CD4-positive, alpha-beta T cell (primary cell): ENCODE data around the gene GSAP. TPM values are rescaled to one million over a fixed set of nuclear protein-coding genes. Genes with fewer than 3 reads are reported as not detected.
"Not testable (repeated sequence)": the region's sequence is repeated elsewhere in the genome, so short reads cannot be mapped to it uniquely, and the experiment has no call there.

Experiments used
- ATAC-seq: fragments of 200-7000 bp; cut with Tn5 transposase; one replicate; pipeline ENCODE4 v1.10.0; 2022; ENCODE audit warnings: mild to moderate bottlenecking; ENCODE audit not compliant: poor library complexity
- CTCF ChIA-PET: fragments of 350-600 bp; sonication (Branson Sonifier 250); formaldehyde crosslinking; loops from one replicate; lab custom pipeline; 2021; ENCODE audit warnings: antibody characterized with exemption, inconsistent platforms; lab: Charles Lee
- POLR2A ChIA-PET: fragments of 350-600 bp; sonication (Branson Sonifier 250); formaldehyde crosslinking; loops from one replicate; lab custom pipeline; 2021; ENCODE audit warnings: antibody characterized with exemption, inconsistent platforms; lab: Charles Lee
- DNase-seq, 14 experiments: peaks; one replicate each; pipeline ENCODE4 v3.0.0-alpha.2; 2013 to 2020; ENCODE audit warnings: mixed read lengths in 2 of 14
- H3K27ac ChIP-seq, 2 donors: one replicate each; pipeline versions ENCODE4 v1.5.1 to v1.7.0; 2013; ENCODE audit warnings: low read length in 2 of 2, low read depth in 1 of 2, mild to moderate bottlenecking in 1 of 2
- H3K27me3 ChIP-seq, 2 experiments: 1 replicate in 1 of 2; 2 replicates in 1 of 2; pipeline versions ENCODE4 v1.6.1 to v1.7.0; 2013; ENCODE audit warnings: low read length in 2 of 2, control low read depth in 1 of 2, mild to moderate bottlenecking in 1 of 2, moderate library complexity in 1 of 2; ENCODE audit not compliant: insufficient read depth in 2 of 2, control insufficient read depth in 1 of 2
- H3K36me3 ChIP-seq: one replicate; pipeline ENCODE4 v1.6.1; 2013; ENCODE audit warnings: low read length, control low read depth; ENCODE audit not compliant: insufficient read depth
- H3K4me1 ChIP-seq: one replicate; pipeline ENCODE4 v1.6.1; 2013; ENCODE audit warnings: low read length, control low read depth; ENCODE audit not compliant: insufficient read depth
- H3K4me3 ChIP-seq: one replicate; pipeline ENCODE4 v1.5.1; 2013; ENCODE audit warnings: mild to moderate bottlenecking, low read length, moderate library complexity
- H3K9me3 ChIP-seq, 2 experiments: 1 replicate in 1 of 2; 2 replicates in 1 of 2; pipeline versions ENCODE4 v1.6.1 to v1.7.0; 2013; ENCODE audit warnings: low read length in 2 of 2, mild to moderate bottlenecking in 2 of 2, control low read depth in 1 of 2, moderate library complexity in 1 of 2; ENCODE audit not compliant: control insufficient read depth in 1 of 2, insufficient read depth in 1 of 2
- H3K27ac Mint-ChIP-seq: one replicate; pipeline ENCODE4 v1.8.0; 2020; ENCODE audit warnings: mixed read lengths
- H3K27me3 Mint-ChIP-seq: one replicate; pipeline ENCODE4 v1.8.0; 2021; ENCODE audit warnings: mixed read lengths
- H3K36me3 Mint-ChIP-seq: one replicate; pipeline ENCODE4 v1.8.0; 2021; ENCODE audit warnings: low read depth, mixed read lengths
- H3K4me1 Mint-ChIP-seq: one replicate; pipeline ENCODE4 v1.8.0; 2021; ENCODE audit warnings: low read depth, mixed read lengths
- H3K4me3 Mint-ChIP-seq: one replicate; pipeline ENCODE4 v1.8.0; 2020; ENCODE audit warnings: mild to moderate bottlenecking, mixed read lengths
- H3K9me3 Mint-ChIP-seq: one replicate; pipeline ENCODE4 v1.8.0; 2020; ENCODE audit warnings: mixed read lengths
- CTCF ChIP-seq: fragments of 200-600 bp; IDR thresholded peaks from one replicate; pipeline ENCODE4 v1.8.0; 2022; ENCODE audit warnings: antibody characterized with exemption, mild to moderate bottlenecking
- intact Hi-C, 2 experiments: fragments of 100-400 bp; cut with DNase I in 1 of 2; cut with micrococcal nuclease in 1 of 2; formaldehyde crosslinking; loops; one replicate each; pipeline versions ENCODE4 v1.15.1 to v1.9.0; 2023 to 2025; cut with DNase I, micrococcal nuclease
- total RNA-seq, 174 experiments: library from RNA in 2 of 174; stranded (reverse) in 2 of 174; gene quantifications; one replicate each; pipeline ENCODE4 v1.2.3 and lab custom pipeline; 2021 to 2026

GSAP gene
- total RNA-seq, 2 experiments from 2014 or later: 19.1 to 19.5 TPM

- Histone ChIP-seq H3K9me3 (no peaks in the 10 kb centered on the region), H3K27me3 (no peaks in the 10 kb centered on the region), H3K4me3 (no peak overlapping the region), H3K27ac (no peak overlapping the region), H3K4me1 (no peaks in the 10 kb centered on the region), H3K36me3 (no peaks in the 10 kb centered on the region)
- ATAC-seq (no peak), DNase-seq (no peak)
- Mint-ChIP-seq H3K9me3 (peaks cover 2% of the 10 kb centered on the region), H3K4me3 (no peak overlapping the region), H3K27ac (no peak overlapping the region), H3K4me1 (no peaks in the 10 kb centered on the region), H3K36me3 (no peaks in the 10 kb centered on the region), H3K27me3 (no peaks in the 10 kb centered on the region)
- no peak for TF ChIP-seq CTCF
- POLR2A ChIA-PET: no interaction called here
- intact Hi-C loops: no loop called here
- CTCF ChIA-PET: no interaction called here
Measured at GRCh38 chr7:77464589-77464988, 48.4 kb upstream of the GSAP start.

- ATAC-seq, intact Hi-C loops: not testable (repeated sequence)
Measured at GRCh38 chr7:77463632-77464031, 47.5 kb upstream of the GSAP start.

GRCh38 chr7:77461842-77462241, 45.7 kb upstream of the GSAP start:
- Histone ChIP-seq H3K27ac (no peak overlapping the region), H3K4me1 (no peaks in the 10 kb centered on the region), H3K27me3 (no peaks in the 10 kb centered on the region), H3K4me3 (no peak overlapping the region), H3K9me3 (no peaks in the 10 kb centered on the region), H3K36me3 (no peaks in the 10 kb centered on the region)
- Mint-ChIP-seq H3K4me3 (no peak overlapping the region), H3K9me3 (no peaks in the 10 kb centered on the region), H3K27me3 (no peaks in the 10 kb centered on the region), H3K4me1 (no peaks in the 10 kb centered on the region), H3K27ac (no peak overlapping the region), H3K36me3 (no peaks in the 10 kb centered on the region)
- CTCF ChIA-PET: no interaction called here
- POLR2A ChIA-PET: interaction anchor here (1.3 kb wide), 1 partner anchor 11 kb away, joined by 3 read pairs; no protein-coding TSS in a partner anchor
- DNase-seq (no peak), ATAC-seq (no peak)
- intact Hi-C loops: no loop called here
- no peak for TF ChIP-seq CTCF

More at GRCh38 chr7:77463632-77464031, 47.5 kb upstream of the GSAP start:
- peak in 2 of 14 experiments; percentile 48 to 64 for DNase-seq
- H3K9me3 Mint-ChIP-seq, H3K27me3 Mint-ChIP-seq, H3K4me3 Mint-ChIP-seq, H3K36me3 ChIP-seq, POLR2A ChIA-PET, H3K4me1 ChIP-seq, H3K4me3 ChIP-seq, CTCF ChIA-PET, H3K27ac ChIP-seq, H3K36me3 Mint-ChIP-seq, H3K27ac Mint-ChIP-seq, H3K9me3 ChIP-seq, H3K27me3 ChIP-seq, H3K4me1 Mint-ChIP-seq: not testable (repeated sequence)

GRCh38 chr7:77461246-77461645, 45.1 kb upstream of the GSAP start:
- ChIA-PET CTCF (no interaction called here), POLR2A (no interaction called here)
- no peaks in the 10 kb centered on the region for H3K9me3 ChIP-seq
- intact Hi-C loops: no loop called here
- no peaks in the 10 kb centered on the region for H3K27me3 Mint-ChIP-seq
- no peak overlapping the region for H3K4me3 ChIP-seq
- H3K27ac ChIP-seq: no peak overlapping the region
- no peaks in the 10 kb centered on the region for H3K27me3 ChIP-seq
- no peaks in the 10 kb centered on the region for H3K4me1 ChIP-seq
- no peak overlapping the region for H3K27ac Mint-ChIP-seq
- DNase-seq (no peak), ATAC-seq (no peak)
- H3K4me3 Mint-ChIP-seq: no peak overlapping the region
- H3K36me3 ChIP-seq: no peaks in the 10 kb centered on the region
- no peaks in the 10 kb centered on the region for H3K36me3 Mint-ChIP-seq
- TF ChIP-seq CTCF: no peak
- no peaks in the 10 kb centered on the region for H3K9me3 Mint-ChIP-seq
- H3K4me1 Mint-ChIP-seq: no peaks in the 10 kb centered on the region
